SK-N-MC (cell line): ENCODE measurements around the gene STX1A.

Source experiments
- EZH2 ChIP-seq: fragments of 200-600 bp; sonication (generic); IDR thresholded peaks from one replicate; pipeline ENCODE4 v1.6.1; 2017; ENCODE audit warnings: antibody characterized with exemption
- POLR2AphosphoS5 ChIP-seq: IDR thresholded peaks from 2 replicates; pipeline ENCODE4 v1.6.1; 2012; ENCODE audit warnings: mild to moderate bottlenecking, low read depth, low read length, borderline replicate concordance

GRCh38 chr7:73735528-73735905, 16.0 kb upstream of the STX1A start:
- TF ChIP-seq EZH2 (no peak), POLR2AphosphoS5 (no peak)
